Memory B cell (primary cell): ENCODE measurements around the gene LRRK1.

Experiments used
- ATAC-seq: fragments of 150-1000 bp; cut with Tn5 transposase; 2 replicates; pipeline ENCODE4 v1.10.0; 2021; ENCODE audit warnings: low read depth, mild to moderate bottlenecking, moderate library complexity
- DNase-seq, 2 donors: peaks; one replicate each; pipeline ENCODE4 v3.0.0; 2022; ENCODE audit warnings: low spot score in 2 of 2
- H3K27ac Mint-ChIP-seq: one replicate; pipeline ENCODE4 v1.8.0; 2022; ENCODE audit warnings: mild to moderate bottlenecking, moderate library complexity, mixed read lengths
- H3K27me3 Mint-ChIP-seq: one replicate; pipeline ENCODE4 v1.8.0; 2022; ENCODE audit warnings: mixed read lengths
- H3K36me3 Mint-ChIP-seq: one replicate; pipeline ENCODE4 v1.8.0; 2022; ENCODE audit warnings: mild to moderate bottlenecking, mixed read lengths
- H3K4me1 Mint-ChIP-seq: one replicate; pipeline ENCODE4 v1.8.0; 2022; ENCODE audit warnings: mixed read lengths
- H3K4me3 Mint-ChIP-seq: one replicate; pipeline ENCODE4 v1.8.0; 2022; ENCODE audit warnings: mild to moderate bottlenecking, moderate library complexity, mixed read lengths
- H3K9me3 Mint-ChIP-seq: one replicate; pipeline ENCODE4 v1.8.0; 2022; ENCODE audit warnings: mixed read lengths

The LRRK1 gene

GRCh38 chr15:101099183-101099582 is 180.0 kb downstream of the LRRK1 start:
- ATAC-seq (no peak), DNase-seq (no peak)
- H3K36me3 Mint-ChIP-seq, result no peaks in the 10 kb centered on the region
- no peak overlapping the region for H3K27ac Mint-ChIP-seq
- H3K4me1 Mint-ChIP-seq, result no peaks in the 10 kb centered on the region
- H3K4me3 Mint-ChIP-seq, result no peak overlapping the region
- H3K9me3 Mint-ChIP-seq, result peaks cover 3% of the 10 kb centered on the region
- peaks cover 2% of the 10 kb centered on the region for H3K27me3 Mint-ChIP-seq

DNA sequence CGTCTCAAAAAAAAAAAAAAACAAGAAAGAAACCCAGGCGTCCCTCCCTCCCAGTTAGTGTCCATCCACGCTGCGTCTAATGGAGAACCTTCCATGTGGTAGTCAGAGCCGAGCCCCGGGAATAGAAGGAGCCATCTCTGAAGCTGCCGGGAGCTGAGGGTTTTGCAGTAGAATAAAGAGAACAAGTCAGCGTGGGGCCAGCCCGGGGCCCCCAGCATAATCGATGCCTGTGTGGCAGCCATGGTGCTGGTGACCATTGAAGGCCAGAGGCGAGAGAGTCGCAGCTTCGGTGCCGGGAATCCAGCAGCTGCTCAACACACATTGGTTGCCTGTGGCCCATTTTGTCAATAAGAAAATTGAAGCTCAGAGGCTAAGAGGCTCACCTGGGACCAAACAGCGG is 181.0 kb downstream of the LRRK1 start:
- ATAC-seq (no peak), DNase-seq (no peak)
- Mint-ChIP-seq H3K4me3 (no peak overlapping the region), H3K9me3 (peaks cover 3% of the 10 kb centered on the region), H3K27me3 (peaks cover 2% of the 10 kb centered on the region), H3K36me3 (no peaks in the 10 kb centered on the region), H3K4me1 (no peaks in the 10 kb centered on the region), H3K27ac (no peak overlapping the region)

GRCh38 chr15:101100593-101101442 is 181.7 kb downstream of the LRRK1 start:
- H3K36me3 Mint-ChIP-seq, result no peaks in the 10 kb centered on the region
- H3K27ac Mint-ChIP-seq, result no peak overlapping the region
- no peaks in the 10 kb centered on the region for H3K4me1 Mint-ChIP-seq
- ATAC-seq (no peak), DNase-seq (no peak)
- peaks cover 2% of the 10 kb centered on the region for H3K27me3 Mint-ChIP-seq
- H3K9me3 Mint-ChIP-seq, result peaks cover 3% of the 10 kb centered on the region
- H3K4me3 Mint-ChIP-seq, result no peak overlapping the region

GRCh38 chr15:101101676-101102075 is 182.5 kb downstream of the LRRK1 start:
- ATAC-seq (no peak), DNase-seq (no peak)
- H3K9me3 Mint-ChIP-seq, result peaks cover 3% of the 10 kb centered on the region
- H3K36me3 Mint-ChIP-seq, result no peaks in the 10 kb centered on the region
- no peaks in the 10 kb centered on the region for H3K27me3 Mint-ChIP-seq
- no peak overlapping the region for H3K27ac Mint-ChIP-seq
- H3K4me1 Mint-ChIP-seq, result no peaks in the 10 kb centered on the region
- no peak overlapping the region for H3K4me3 Mint-ChIP-seq

- H3K4me1 Mint-ChIP-seq, result no peaks in the 10 kb centered on the region
- no peak overlapping the region for H3K4me3 Mint-ChIP-seq
- no peak for ATAC-seq
- DNase-seq, result no peak
- H3K36me3 Mint-ChIP-seq, result no peaks in the 10 kb centered on the region
- H3K9me3 Mint-ChIP-seq, result peaks cover 3% of the 10 kb centered on the region
- no peak overlapping the region for H3K27ac Mint-ChIP-seq
- H3K27me3 Mint-ChIP-seq, result no peaks in the 10 kb centered on the region
These were observed 183.6 kb downstream of the LRRK1 start for GRCh38 chr15:101102746-101103145.

GRCh38 chr15:101103598-101103997 is 184.4 kb downstream of the LRRK1 start:
- no peaks in the 10 kb centered on the region for H3K4me1 Mint-ChIP-seq
- no peak overlapping the region for H3K4me3 Mint-ChIP-seq
- no peak for DNase-seq
- no peaks in the 10 kb centered on the region for H3K27me3 Mint-ChIP-seq
- no peak overlapping the region for H3K27ac Mint-ChIP-seq
- H3K36me3 Mint-ChIP-seq, result no peaks in the 10 kb centered on the region
- no peak for ATAC-seq
- peaks cover 3% of the 10 kb centered on the region for H3K9me3 Mint-ChIP-seq

DNA sequence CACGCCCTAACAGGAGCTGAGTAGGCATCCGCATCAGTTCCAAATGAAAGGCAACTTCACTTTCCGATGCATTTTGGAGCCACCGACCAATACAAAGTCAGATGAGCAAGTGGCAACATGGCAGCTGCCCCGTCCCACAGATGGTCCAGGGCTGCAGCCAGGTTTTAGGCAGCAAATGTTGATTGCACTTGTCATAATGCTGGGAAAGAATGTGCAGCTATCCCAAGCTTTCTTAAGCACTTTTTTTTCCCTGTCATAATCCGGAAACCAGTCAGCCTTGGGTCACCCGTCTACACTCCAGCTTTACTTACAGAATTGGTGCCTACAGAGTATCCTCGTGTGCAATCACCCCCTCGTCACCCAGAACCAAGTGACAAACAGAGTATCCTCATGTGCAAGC is 185.0 kb downstream of the LRRK1 start:
- H3K27ac Mint-ChIP-seq, result no peak overlapping the region

GRCh38 chr15:101105059-101105891 is 186.1 kb downstream of the LRRK1 start:
- Mint-ChIP-seq H3K36me3 (no peaks in the 10 kb centered on the region), H3K27ac (no peak overlapping the region), H3K4me1 (no peaks in the 10 kb centered on the region), H3K4me3 (no peak overlapping the region), H3K9me3 (peaks cover 3% of the 10 kb centered on the region), H3K27me3 (no peaks in the 10 kb centered on the region)
- ATAC-seq, result no peak
- DNase-seq, result no peak

More for the DNA sequence above, 185.0 kb downstream of the LRRK1 start:
- H3K4me1 Mint-ChIP-seq, result no peaks in the 10 kb centered on the region
- peaks cover 3% of the 10 kb centered on the region for H3K9me3 Mint-ChIP-seq
- no peak for DNase-seq
- no peak overlapping the region for H3K4me3 Mint-ChIP-seq
- ATAC-seq, result no peak
- no peaks in the 10 kb centered on the region for H3K36me3 Mint-ChIP-seq
- no peaks in the 10 kb centered on the region for H3K27me3 Mint-ChIP-seq

- Mint-ChIP-seq H3K27ac (no peak overlapping the region), H3K9me3 (peaks cover 1% of the 10 kb centered on the region), H3K27me3 (no peaks in the 10 kb centered on the region), H3K4me1 (no peaks in the 10 kb centered on the region), H3K36me3 (no peaks in the 10 kb centered on the region), H3K4me3 (no peak overlapping the region)
- ATAC-seq, result no peak
- no peak for DNase-seq
These were observed 187.9 kb downstream of the LRRK1 start for GRCh38 chr15:101107101-101107500.

GRCh38 chr15:101107625-101108460 is 188.7 kb downstream of the LRRK1 start:
- Mint-ChIP-seq H3K27ac (no peak overlapping the region), H3K9me3 (peaks cover 1% of the 10 kb centered on the region), H3K4me3 (no peak overlapping the region), H3K36me3 (no peaks in the 10 kb centered on the region), H3K27me3 (peaks cover 2% of the 10 kb centered on the region), H3K4me1 (no peaks in the 10 kb centered on the region)
- ATAC-seq (no peak), DNase-seq (no peak)

DNA sequence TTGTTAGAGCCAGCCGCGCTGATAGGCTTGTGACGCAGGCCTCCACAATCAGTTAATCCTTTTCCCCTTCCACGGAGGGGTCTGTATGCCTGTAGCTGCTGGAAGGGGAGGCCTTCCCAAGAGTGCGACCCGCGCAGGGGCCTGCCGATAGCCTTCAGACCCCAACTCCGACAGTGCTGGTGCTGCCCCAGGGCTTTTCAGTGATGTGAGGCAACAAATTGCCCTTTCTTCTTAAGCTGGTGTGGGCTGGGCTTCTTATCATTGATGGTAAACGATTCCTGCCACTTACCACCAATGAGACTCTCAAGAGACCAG is 189.3 kb downstream of the LRRK1 start:
- DNase-seq (no peak), ATAC-seq (no peak)
- Mint-ChIP-seq H3K27me3 (peaks cover 2% of the 10 kb centered on the region), H3K4me3 (no peak overlapping the region), H3K9me3 (no peaks in the 10 kb centered on the region), H3K4me1 (no peaks in the 10 kb centered on the region), H3K36me3 (no peaks in the 10 kb centered on the region), H3K27ac (no peak overlapping the region)

GRCh38 chr15:101108791-101109190 is 189.6 kb downstream of the LRRK1 start:
- no peaks in the 10 kb centered on the region for H3K36me3 Mint-ChIP-seq
- H3K4me3 Mint-ChIP-seq, result no peak overlapping the region
- H3K9me3 Mint-ChIP-seq, result no peaks in the 10 kb centered on the region
- no peak overlapping the region for H3K27ac Mint-ChIP-seq
- no peak for DNase-seq
- H3K27me3 Mint-ChIP-seq, result peaks cover 2% of the 10 kb centered on the region
- H3K4me1 Mint-ChIP-seq, result no peaks in the 10 kb centered on the region
- ATAC-seq, result no peak

- DNase-seq (no peak), ATAC-seq (no peak)
- Mint-ChIP-seq H3K4me1 (no peaks in the 10 kb centered on the region), H3K27ac (no peak overlapping the region), H3K9me3 (no peaks in the 10 kb centered on the region), H3K4me3 (no peak overlapping the region), H3K27me3 (peaks cover 2% of the 10 kb centered on the region), H3K36me3 (no peaks in the 10 kb centered on the region)
These were observed 191.8 kb downstream of the LRRK1 start for GRCh38 chr15:101110681-101111569.
